Measurements from ENCODE around the gene CMKLR1.

Gene CMKLR1

DNA sequence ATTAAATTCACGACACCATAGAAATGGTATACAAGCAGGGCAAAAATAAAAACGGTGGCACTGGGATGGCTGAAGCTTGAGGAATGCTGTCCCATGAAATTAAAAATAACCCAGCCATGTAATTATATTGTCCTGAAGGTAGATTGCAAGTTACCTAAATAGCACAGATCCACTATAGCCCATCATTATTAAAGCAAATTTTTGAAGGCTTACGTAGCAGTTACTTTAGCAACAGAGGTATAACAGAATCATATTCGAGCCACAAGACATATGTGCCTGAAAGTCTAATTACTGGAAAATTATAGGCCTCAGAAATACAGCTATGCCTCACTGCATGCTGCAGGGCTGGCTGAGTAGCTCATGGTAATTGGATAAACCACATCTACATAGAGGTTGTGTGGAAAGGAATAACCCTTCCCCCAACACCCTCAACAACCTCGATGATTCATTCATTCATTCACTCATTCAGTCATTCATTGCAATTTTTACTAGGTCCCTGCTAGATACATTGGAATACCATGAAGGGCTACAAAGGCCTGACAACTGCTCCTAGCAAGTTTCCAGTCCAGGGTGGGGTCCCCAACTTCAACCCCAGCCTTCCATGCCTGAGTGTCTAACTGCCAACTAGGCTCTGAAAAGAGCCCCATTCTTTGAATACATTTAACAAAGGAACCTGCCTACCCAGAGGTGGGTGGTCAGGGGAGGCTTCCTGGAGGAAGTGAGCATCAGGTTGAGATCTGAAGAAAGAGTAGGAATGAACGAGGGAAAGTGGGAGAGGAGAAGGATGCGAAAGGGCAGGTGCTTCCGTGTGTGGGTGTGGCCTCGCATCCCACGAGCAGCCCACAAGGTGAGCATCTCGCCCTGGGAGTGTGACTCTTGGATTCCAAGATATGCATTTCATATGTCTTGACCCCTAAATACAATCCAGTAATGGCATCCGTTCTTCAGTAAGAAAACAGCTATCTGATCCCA is 18.0 kb upstream of the CMKLR1 start:
- no peak overlapping the region for H3K4me3 ChIP-seq (replicated peaks; ENCODE audit: low read depth, low read length)
- no peak for DNase-seq (ENCODE audit: low read depth)
- TF ChIP-seq, protein P1, sequence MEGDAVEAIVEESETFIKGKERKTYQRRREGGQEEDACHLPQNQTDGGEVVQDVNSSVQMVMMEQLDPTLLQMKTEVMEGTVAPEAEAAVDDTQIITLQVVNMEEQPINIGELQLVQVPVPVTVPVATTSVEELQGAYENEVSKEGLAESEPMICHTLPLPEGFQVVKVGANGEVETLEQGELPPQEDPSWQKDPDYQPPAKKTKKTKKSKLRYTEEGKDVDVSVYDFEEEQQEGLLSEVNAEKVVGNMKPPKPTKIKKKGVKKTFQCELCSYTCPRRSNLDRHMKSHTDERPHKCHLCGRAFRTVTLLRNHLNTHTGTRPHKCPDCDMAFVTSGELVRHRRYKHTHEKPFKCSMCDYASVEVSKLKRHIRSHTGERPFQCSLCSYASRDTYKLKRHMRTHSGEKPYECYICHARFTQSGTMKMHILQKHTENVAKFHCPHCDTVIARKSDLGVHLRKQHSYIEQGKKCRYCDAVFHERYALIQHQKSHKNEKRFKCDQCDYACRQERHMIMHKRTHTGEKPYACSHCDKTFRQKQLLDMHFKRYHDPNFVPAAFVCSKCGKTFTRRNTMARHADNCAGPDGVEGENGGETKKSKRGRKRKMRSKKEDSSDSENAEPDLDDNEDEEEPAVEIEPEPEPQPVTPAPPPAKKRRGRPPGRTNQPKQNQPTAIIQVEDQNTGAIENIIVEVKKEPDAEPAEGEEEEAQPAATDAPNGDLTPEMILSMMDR (IDR thresholded peaks at IDR 0.05; ENCODE audit: low read length, missing control alignments), result no peak

DNA sequence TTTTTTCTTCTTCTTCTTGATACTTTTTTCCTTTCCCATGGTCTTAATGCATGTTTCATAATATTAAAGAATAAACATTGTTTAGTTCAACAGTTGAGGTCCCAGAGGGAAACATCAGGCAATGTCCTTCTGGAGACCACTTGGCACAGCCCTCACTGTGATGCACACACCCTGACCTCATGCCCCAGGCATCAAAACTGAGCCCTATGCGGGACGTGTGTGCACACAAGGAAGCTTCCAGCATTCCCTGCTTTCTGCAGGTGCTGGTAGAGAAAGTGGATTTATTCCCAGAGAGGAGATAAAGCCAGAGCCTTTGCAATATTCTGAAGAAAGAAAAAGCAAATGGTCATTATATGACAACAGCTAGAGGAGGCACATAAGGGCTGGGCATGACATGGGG is 16.0 kb upstream of the CMKLR1 start:
- TF ChIP-seq, protein P1 (IDR thresholded peaks at IDR 0.05; ENCODE audit: low read length, missing control alignments), result no peak
- no peak for DNase-seq (ENCODE audit: low read depth)
- H3K4me3 ChIP-seq (replicated peaks; ENCODE audit: low read depth, low read length), result no peak overlapping the region

DNA sequence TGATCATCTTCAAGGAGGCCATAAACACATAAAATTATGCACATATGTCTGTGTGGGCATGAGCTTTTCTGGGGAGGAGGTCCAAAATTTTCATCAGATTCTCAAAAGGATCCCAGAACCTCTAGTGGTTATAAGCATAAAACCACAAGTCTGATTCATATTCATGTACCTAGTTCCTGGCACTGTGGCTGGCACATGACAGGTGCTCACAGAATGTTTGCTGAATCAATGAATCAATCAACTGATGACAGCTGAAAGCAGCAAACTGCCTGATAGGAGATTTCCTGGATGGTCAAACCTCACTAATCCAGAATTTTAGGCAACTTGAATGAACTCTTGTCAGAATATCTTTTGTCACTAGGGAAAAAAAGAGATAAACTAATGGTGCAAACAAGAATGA is 13.5 kb upstream of the CMKLR1 start:
- TF ChIP-seq, protein P1 (IDR thresholded peaks at IDR 0.05; ENCODE audit: low read length, missing control alignments), result no peak
- no peak for DNase-seq (ENCODE audit: low read depth)

DNA sequence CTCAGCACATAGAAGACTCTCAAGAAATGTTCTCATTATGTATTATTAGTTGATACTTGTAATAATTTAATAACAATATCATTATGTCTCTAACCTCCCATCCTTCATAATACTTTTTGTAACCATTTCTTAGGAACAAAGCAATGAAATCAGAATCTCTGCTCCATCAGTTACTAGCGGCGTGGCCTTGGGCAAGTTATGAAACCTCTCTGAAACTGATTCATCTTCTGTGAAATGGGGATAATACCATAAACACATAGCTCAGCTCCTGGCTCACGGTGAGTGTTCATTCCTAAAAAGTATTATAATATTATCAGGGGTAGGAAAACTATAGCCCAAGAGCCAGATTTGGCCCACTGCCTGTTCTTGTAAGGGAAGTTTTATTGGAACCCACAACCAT is 11.4 kb upstream of the CMKLR1 start:
- no peak for DNase-seq (ENCODE audit: low read depth)
- H3K4me3 ChIP-seq (replicated peaks; ENCODE audit: low read depth, low read length), result no peak overlapping the region
- TF ChIP-seq, protein P1 (IDR thresholded peaks at IDR 0.05; ENCODE audit: low read length, missing control alignments), result no peak

More for the DNA sequence above, 13.5 kb upstream of the CMKLR1 start:
- H3K4me3 ChIP-seq (replicated peaks; ENCODE audit: low read depth, low read length), result no peak overlapping the region

DNA sequence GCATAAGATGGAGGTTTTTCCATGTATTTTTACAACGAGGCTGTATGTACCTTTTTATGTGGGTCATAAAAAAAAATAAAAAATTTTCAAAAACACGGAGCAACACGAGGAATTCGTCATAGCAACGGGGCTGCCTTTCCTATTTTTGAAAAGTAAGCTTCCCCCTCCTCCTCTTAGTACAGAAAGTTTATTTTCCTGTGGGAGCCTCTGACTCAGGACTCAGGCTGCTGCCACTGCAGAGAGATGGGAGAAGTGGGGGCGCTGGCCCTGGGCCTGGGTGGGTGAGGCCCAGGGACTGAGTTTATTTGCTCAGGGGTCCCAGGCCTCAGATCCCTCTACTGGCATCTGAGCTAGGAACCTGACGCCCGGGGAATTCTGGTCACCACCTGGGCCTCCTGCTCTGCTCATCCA is 10.2 kb upstream of the CMKLR1 start:
- no peak overlapping the region for H3K4me3 ChIP-seq (replicated peaks; ENCODE audit: low read depth, low read length)
- no peak for DNase-seq (ENCODE audit: low read depth)
- TF ChIP-seq, protein P1 (IDR thresholded peaks at IDR 0.05; ENCODE audit: low read length, missing control alignments), result no peak

DNA sequence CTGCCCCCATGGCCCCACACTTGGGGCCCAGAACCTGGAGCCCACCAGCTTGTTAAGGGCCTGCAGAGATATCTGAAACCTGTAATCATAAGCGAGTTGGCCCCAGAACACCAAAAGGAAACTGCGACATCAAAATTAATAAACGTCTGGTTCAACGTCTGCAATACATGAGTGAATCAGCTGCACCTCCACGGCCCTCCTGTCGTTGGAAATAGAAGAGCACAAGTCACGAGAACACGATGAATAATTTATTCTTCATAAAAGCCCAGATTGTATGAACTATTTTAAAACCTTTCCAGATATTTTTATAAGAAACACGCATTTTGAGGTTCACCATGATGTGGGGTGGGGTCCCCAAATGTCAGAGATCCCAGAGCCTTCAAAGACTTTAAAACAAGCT is 9.7 kb upstream of the CMKLR1 start:
- DNase-seq (ENCODE audit: low read depth), result no peak
- TF ChIP-seq, protein P1 (IDR thresholded peaks at IDR 0.05; ENCODE audit: low read length, missing control alignments), result no peak
- no peak overlapping the region for H3K4me3 ChIP-seq (replicated peaks; ENCODE audit: low read depth, low read length)
